Activated effector memory CD4-positive, alpha-beta T cell treated with Interleukin-2 at 50 U/mL for 16 hours (primary cell): ENCODE data around the gene ABCG1.
"Not testable (repeated sequence)": the region's sequence is repeated elsewhere in the genome, so short reads cannot be mapped to it uniquely, and the experiment has no call there.

Experiments used
- DNase-seq: peaks from one replicate; pipeline ENCODE4 v3.0.0-alpha.2; 2020

ABCG1 gene

GRCh38 chr21:42277593-42277992, 58.7 kb downstream of the ABCG1 start:
- DNase-seq: no peak

- DNase-seq: no peak
Measured at GRCh38 chr21:42278451-42279149, 59.7 kb downstream of the ABCG1 start.

- no peak for DNase-seq
Measured at GRCh38 chr21:42279341-42279871, 60.5 kb downstream of the ABCG1 start.

- DNase-seq: no peak
Measured at GRCh38 chr21:42279888-42280287, 60.9 kb downstream of the ABCG1 start.

GRCh38 chr21:42280356-42281180, 61.6 kb downstream of the ABCG1 start:
- DNase-seq: no peak

- no peak for DNase-seq
Measured at GRCh38 chr21:42281181-42281680, 62.3 kb downstream of the ABCG1 start.

- DNase-seq: no peak
Measured at GRCh38 chr21:42282021-42282420, 63.1 kb downstream of the ABCG1 start.

- no peak for DNase-seq
Measured at GRCh38 chr21:42282715-42283114, 63.8 kb downstream of the ABCG1 start.

GRCh38 chr21:42285569-42286245, 66.8 kb downstream of the ABCG1 start:
- DNase-seq: no peak

GRCh38 chr21:42286416-42286815, 67.5 kb downstream of the ABCG1 start:
- no peak for DNase-seq

- DNase-seq: no peak
Measured at GRCh38 chr21:42287193-42288083, 68.5 kb downstream of the ABCG1 start.

- no peak for DNase-seq
Measured at GRCh38 chr21:42288962-42289361, 70.0 kb downstream of the ABCG1 start.

GRCh38 chr21:42289926-42290325, 71.0 kb downstream of the ABCG1 start:
- DNase-seq: no peak

- DNase-seq: no peak
Measured at GRCh38 chr21:42290505-42290904, 71.6 kb downstream of the ABCG1 start.

GRCh38 chr21:42291003-42291750, 72.2 kb downstream of the ABCG1 start:
- DNase-seq: no peak

- no peak for DNase-seq
Measured at GRCh38 chr21:42291751-42292562, 73.0 kb downstream of the ABCG1 start.

GRCh38 chr21:42292563-42293142, 73.7 kb downstream of the ABCG1 start:
- not testable (repeated sequence) for DNase-seq

GRCh38 chr21:42293649-42294272, 74.8 kb downstream of the ABCG1 start:
- no peak for DNase-seq

- DNase-seq: no peak
Measured at GRCh38 chr21:42294273-42294880, 75.4 kb downstream of the ABCG1 start.
